Measurements from ENCODE around the gene B3GLCT. TPM values are rescaled to one million over a fixed set of nuclear protein-coding genes. Genes with fewer than 3 reads are reported as not detected.

B3GLCT gene
- polyA plus RNA-seq, 1 of the 3 experiments (the other 2 are of a cell fraction): 2.4 TPM

- Histone ChIP-seq H3K36me3 (replicated peaks in 1 of 2; ENCODE audit: control insufficient read depth in 1 of 2, insufficient read depth in 2 of 2, low read length in 1 of 2) (no peaks in the 10 kb centered on the region), H3K27me3 (ENCODE audit: insufficient read depth) (no peaks in the 10 kb centered on the region), H2AFZ (ENCODE audit: low read depth) (no peak overlapping the region), H3K27ac (ENCODE audit: low read depth in 2 of 2, low read length in 1 of 2) (no peak overlapping the region), H3F3A (replicated peaks; ENCODE audit: insufficient read depth) (no peaks in the 10 kb centered on the region), H3K4me3 (ENCODE audit: low read depth in 2 of 2, low read length in 1 of 2) (no peak overlapping the region), H3K9me2 (no peaks in the 10 kb centered on the region), H3K4me1 (ENCODE audit: control insufficient read depth in 1 of 2, insufficient read depth in 2 of 2, low read depth in 1 of 2, low read length in 1 of 2) (no peaks in the 10 kb centered on the region), H4K20me1 (ENCODE audit: insufficient read depth) (no peaks in the 10 kb centered on the region), H3K79me2 (ENCODE audit: insufficient read depth) (no peaks in the 10 kb centered on the region), H3K4me2 (no peak overlapping the region), H3K9me3 (no peaks in the 10 kb centered on the region), H3K9ac (no peak overlapping the region)
- no peak for DNase-seq
- TF ChIP-seq IRF3 (IDR thresholded peaks at IDR 0.05; ENCODE audit: low read depth, low read length) (no peak), JUND (IDR thresholded peaks at IDR 0.05) (no peak), MXI1 (IDR thresholded peaks at IDR 0.05; ENCODE audit: low read depth, low read length) (no peak), EP300 (IDR thresholded peaks at IDR 0.05; ENCODE audit: borderline replicate concordance in 1 of 2, low read depth in 1 of 2, low read length in 1 of 2) (no peak)
- 17% methylated on average over 2 of the region's 2 CpGs for WGBS (ENCODE audit: low lambda C conversion rate)
- ChIA-PET CTCF (no interaction called here), POLR2A (no interaction called here)
These were observed 151.6 kb downstream of the B3GLCT start for GRCh38 chr13:31351376-31351775.

GRCh38 chr13:31352467-31352866 is 152.7 kb downstream of the B3GLCT start:
- no peak for DNase-seq
- WGBS (ENCODE audit: low lambda C conversion rate): 52% methylated on average over 9 of the region's 24 CpGs
- CTCF ChIA-PET: no interaction called here

More at GRCh38 chr13:31352467-31352866, 152.7 kb downstream of the B3GLCT start:
- H3K9me2 ChIP-seq: no peaks in the 10 kb centered on the region
- H3K27me3 ChIP-seq (ENCODE audit: insufficient read depth): no peaks in the 10 kb centered on the region
- no peaks in the 10 kb centered on the region for H3K9me3 ChIP-seq
- no peaks in the 10 kb centered on the region for H3F3A ChIP-seq (replicated peaks; ENCODE audit: insufficient read depth)
- no peak overlapping the region for H3K4me2 ChIP-seq
- H4K20me1 ChIP-seq (ENCODE audit: insufficient read depth): no peaks in the 10 kb centered on the region
- no peak overlapping the region for H3K27ac ChIP-seq (ENCODE audit: low read depth in 2 of 2, low read length in 1 of 2)
- H3K4me3 ChIP-seq (ENCODE audit: low read depth in 2 of 2, low read length in 1 of 2): no peak overlapping the region
- TF ChIP-seq POLR2AphosphoS5 (IDR thresholded peaks at IDR 0.05; ENCODE audit: low read depth, low read length): no peak
- no peak for TF ChIP-seq EP300 (IDR thresholded peaks at IDR 0.05; ENCODE audit: borderline replicate concordance in 1 of 2, low read depth in 1 of 2, low read length in 1 of 2)
- no peak for TF ChIP-seq USF2 (IDR thresholded peaks at IDR 0.05; ENCODE audit: borderline replicate concordance, low read depth, low read length)
- no peak for TF ChIP-seq PBX3 (IDR thresholded peaks at IDR 0.05)
- no peak for TF ChIP-seq YY1 (IDR thresholded peaks at IDR 0.05; ENCODE audit: low read depth)
- TF ChIP-seq MEF2A (IDR thresholded peaks at IDR 0.05; ENCODE audit: borderline replicate concordance, low read depth): no peak
- TF ChIP-seq GABPA (IDR thresholded peaks at IDR 0.05; ENCODE audit: low read depth): no peak
- TF ChIP-seq CHD2 (IDR thresholded peaks at IDR 0.05; ENCODE audit: low read length, partially characterized antibody): no peak
- H3K36me3 ChIP-seq (replicated peaks in 1 of 2; ENCODE audit: control insufficient read depth in 1 of 2, insufficient read depth in 2 of 2, low read length in 1 of 2): no peaks in the 10 kb centered on the region
- POLR2A ChIA-PET: no interaction called here
- H2AFZ ChIP-seq (ENCODE audit: low read depth): no peak overlapping the region
- no peaks in the 10 kb centered on the region for H3K79me2 ChIP-seq (ENCODE audit: insufficient read depth)
- no peak overlapping the region for H3K9ac ChIP-seq
- no peaks in the 10 kb centered on the region for H3K4me1 ChIP-seq (ENCODE audit: control insufficient read depth in 1 of 2, insufficient read depth in 2 of 2, low read depth in 1 of 2, low read length in 1 of 2)
